Measurements from ENCODE around the gene TBATA.

Gene TBATA

DNA sequence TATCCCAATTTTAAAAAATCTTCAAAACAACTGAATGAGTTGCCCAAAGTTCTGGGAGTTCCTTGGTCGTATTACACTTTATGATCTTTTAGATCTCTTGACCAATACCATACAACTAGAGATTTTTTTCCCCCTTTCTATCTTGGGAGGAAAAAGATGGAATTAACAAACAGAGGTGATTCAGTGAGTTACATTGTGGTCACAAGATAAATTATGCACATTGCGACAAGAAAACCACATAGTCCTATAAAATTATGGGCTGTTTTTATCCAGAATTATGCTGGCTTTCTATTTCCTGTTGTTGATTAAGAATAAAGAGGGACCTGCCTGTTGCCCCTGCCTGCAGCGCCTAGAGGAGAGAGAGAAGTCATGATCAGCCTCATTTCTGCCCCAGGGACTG lies 22.4 kb upstream of the TBATA start:
- TF ChIP-seq, protein P1, sequence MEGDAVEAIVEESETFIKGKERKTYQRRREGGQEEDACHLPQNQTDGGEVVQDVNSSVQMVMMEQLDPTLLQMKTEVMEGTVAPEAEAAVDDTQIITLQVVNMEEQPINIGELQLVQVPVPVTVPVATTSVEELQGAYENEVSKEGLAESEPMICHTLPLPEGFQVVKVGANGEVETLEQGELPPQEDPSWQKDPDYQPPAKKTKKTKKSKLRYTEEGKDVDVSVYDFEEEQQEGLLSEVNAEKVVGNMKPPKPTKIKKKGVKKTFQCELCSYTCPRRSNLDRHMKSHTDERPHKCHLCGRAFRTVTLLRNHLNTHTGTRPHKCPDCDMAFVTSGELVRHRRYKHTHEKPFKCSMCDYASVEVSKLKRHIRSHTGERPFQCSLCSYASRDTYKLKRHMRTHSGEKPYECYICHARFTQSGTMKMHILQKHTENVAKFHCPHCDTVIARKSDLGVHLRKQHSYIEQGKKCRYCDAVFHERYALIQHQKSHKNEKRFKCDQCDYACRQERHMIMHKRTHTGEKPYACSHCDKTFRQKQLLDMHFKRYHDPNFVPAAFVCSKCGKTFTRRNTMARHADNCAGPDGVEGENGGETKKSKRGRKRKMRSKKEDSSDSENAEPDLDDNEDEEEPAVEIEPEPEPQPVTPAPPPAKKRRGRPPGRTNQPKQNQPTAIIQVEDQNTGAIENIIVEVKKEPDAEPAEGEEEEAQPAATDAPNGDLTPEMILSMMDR (IDR thresholded peaks at IDR 0.05): no peak

DNA sequence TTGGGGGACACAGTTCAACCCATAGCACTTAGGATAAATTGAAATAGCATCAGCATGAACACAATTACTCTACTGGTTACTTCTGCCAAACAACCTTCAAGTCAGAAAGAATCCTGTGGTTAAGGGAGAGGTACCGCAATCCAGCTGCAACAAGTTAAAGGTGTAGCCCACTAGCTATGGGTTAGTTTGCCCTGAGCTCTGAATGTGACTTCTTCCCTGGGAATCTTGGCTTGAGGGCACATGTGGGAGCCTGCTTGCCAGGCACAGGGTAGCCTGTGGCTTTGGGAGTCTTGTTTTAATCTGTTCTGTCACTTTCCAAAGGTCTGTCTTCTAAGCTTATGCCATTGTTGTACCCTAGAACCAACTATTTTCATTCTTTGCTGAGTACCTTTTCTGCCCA lies 21.7 kb upstream of the TBATA start:
- TF ChIP-seq, protein P1 (IDR thresholded peaks at IDR 0.05): no peak

DNA sequence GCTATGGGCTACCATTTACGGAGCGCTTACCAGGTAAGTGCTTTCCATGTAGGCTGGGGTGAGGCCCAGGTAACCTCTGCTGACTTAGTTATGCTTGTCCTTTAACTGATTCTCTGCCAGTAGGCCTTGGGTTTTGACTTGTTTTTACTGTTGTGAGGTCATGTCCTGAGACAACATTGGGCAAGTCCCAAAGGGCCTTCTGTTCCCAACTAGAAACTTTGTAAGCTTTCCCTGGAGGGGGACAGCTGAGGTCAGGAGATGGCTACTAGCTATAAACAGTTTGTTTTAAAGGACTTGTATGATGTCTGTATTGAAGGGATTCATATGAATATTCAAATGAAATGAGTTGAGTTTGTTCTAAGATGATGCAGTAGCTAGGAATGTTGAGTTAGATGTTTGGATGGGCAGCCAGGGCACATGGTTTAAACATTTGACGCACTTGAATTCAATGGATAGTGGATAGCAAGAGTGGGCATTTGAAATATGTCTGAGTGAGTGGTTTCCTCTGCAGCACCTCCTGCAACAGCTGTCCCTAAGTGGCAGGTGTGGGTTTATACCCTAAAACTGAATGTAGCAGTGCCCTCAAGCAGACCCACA lies 20.5 kb upstream of the TBATA start:
- TF ChIP-seq, protein P1 (IDR thresholded peaks at IDR 0.05): no peak

DNA sequence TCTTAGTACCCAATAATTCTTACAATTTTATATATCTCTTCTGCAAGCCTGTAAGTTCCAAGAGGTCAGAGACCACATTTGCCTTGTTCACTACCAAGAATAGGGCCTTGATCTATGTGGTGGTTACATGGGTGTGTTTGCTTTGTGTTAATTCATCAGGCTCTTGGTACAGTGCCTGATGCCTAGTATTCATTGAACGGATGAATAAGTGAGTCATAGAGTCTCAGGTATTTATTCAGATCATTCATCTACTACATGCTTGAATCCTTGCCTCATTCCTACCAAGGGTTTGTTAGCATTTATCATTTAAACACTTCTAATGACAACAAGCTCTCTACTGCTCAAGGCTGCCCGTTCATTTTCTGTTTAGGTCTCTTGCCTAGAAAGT lies 19.2 kb upstream of the TBATA start:
- TF ChIP-seq, protein P1 (IDR thresholded peaks at IDR 0.05): no peak

DNA sequence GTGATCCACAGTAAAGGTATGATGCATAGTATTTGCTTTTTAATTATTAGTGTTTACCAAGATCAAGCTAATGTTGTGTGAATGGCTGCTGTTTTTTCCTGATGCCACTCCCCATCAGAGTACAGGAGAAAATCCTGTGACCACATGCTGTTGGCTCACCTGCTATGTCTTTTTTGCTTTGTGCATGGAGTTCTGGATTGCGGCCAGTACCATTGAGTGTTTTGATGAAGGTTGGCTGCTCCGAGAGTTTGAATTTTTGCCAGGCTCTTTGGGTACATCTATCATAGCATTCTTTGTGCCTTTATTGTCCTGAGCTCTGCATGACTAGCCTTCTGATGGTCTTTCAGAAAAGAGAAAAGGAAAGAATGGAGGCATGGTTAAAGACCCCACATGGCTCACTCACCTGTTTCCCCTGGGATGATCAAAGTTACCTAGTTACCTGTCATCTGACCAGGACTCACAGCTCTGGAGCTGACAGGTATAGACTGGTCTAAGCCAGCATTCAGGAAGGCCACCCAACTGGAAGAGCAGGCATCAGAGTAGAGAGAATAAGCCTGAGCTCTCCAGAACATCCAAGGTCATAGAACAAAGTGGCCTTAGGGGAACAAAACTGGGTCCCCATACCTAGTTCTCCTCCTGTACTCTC lies 18.7 kb upstream of the TBATA start:
- TF ChIP-seq, protein P1 (IDR thresholded peaks at IDR 0.05): no peak

DNA sequence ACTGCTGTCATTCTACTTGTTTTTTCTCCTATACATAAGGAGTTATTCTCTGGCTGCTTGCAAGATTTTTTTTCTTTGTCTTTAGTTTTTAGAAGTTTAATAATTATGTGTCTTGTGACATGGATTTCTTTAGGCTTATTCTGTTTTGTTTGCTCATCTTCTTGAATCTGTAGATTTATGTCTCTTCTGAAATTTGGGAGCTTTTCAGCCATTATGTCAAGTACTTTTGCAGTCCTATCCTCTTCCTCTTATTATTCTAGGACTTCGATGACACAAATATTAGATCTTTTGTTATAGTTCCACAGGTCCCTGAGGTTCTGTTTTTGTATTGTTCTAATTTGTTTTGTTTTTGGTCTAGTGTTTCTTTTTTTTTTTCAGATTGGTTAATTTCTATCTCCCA lies 16.7 kb upstream of the TBATA start:
- TF ChIP-seq, protein P1 (IDR thresholded peaks at IDR 0.05): no peak

DNA sequence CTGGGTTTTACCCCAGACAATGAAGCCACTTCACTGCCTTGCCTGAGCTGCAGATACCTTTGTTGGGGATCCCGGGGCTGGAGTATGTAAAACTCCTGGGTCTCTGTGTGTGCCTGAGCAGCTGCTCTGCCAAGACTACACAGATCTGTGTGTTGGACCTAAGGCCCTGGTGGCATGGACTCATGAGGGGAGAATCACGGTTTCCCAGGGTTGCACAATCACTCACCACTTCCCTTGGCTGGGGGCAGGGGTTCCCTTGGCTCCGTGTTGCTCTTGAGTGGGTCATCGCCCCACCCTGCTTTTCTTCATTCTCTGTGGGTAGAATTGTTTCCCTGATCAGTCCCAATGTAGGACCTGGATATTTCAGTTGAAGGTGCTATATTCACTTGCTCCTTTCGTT lies 13.9 kb upstream of the TBATA start:
- TF ChIP-seq, protein P1 (IDR thresholded peaks at IDR 0.05): no peak

All from LNCAP (cell line).